ENCODE results near the gene IL17REL. TPM values are rescaled to one million over a fixed set of nuclear protein-coding genes. Genes with fewer than 3 reads are reported as not detected.

Gene IL17REL
- total RNA-seq, 2 donors from 2014 or later = not detected

- H3K4me1 ChIP-seq = peaks cover 77% of the 10 kb centered on the region
- TF ChIP-seq CTCF (IDR thresholded peaks at IDR 0.05) (no peak), POLR2A (IDR thresholded peaks at IDR 0.05) (no peak)
- DNase-seq = peak in 2 of 4 donors; percentile 42 to 49
Measured at GRCh38 chr22:49953680-49954344, 58.8 kb downstream of the IL17REL start.

GRCh38 chr22:49953027-49953679, 59.4 kb downstream of the IL17REL start:
- Histone ChIP-seq H3K27ac (peak overlapping the region; percentile 99 to 100 (median 100)), H3K4me1 (peaks cover 82% of the 10 kb centered on the region), H3K4me3 (no peak overlapping the region), H3K9me3 (no peaks in the 10 kb centered on the region), H3K27me3 (no peaks in the 10 kb centered on the region), H3K36me3 (replicated peaks in 1 of 2; ENCODE audit: insufficient read depth in 1 of 2, low read depth in 2 of 2) (no peaks in the 10 kb centered on the region)
- DNase-seq (peak; percentile 89 to 96 (median 94)), ATAC-seq (peak; percentile 28)
- TF ChIP-seq CTCF (IDR thresholded peaks at IDR 0.05) = peak in 4 of 7 experiments; percentile 36 to 60 (median 48)
- peak; percentile 43 to 76 (median 58) for TF ChIP-seq POLR2A (IDR thresholded peaks at IDR 0.05)
- intact Hi-C loops (cut with DNase I) = no loop called here
- WGBS, 2 donors = 31 to 38% methylated on average over 10 to 20 of the region's 20 CpGs

More at GRCh38 chr22:49953680-49954344, 58.8 kb downstream of the IL17REL start:
- WGBS, 2 donors = 43 to 59% methylated on average over 11 to 18 of the region's 18 CpGs
- H3K27ac ChIP-seq = peak overlapping the region; percentile 99 to 100 (median 100)
- no peaks in the 10 kb centered on the region for H3K27me3 ChIP-seq
- no peak for ATAC-seq
- H3K36me3 ChIP-seq (replicated peaks in 1 of 2; ENCODE audit: insufficient read depth in 1 of 2, low read depth in 2 of 2) = no peaks in the 10 kb centered on the region
- no peaks in the 10 kb centered on the region for H3K9me3 ChIP-seq
- H3K4me3 ChIP-seq = no peak overlapping the region
- intact Hi-C loops (cut with DNase I) = no loop called here

- no peak for TF ChIP-seq CTCF (IDR thresholded peaks at IDR 0.05)
- TF ChIP-seq POLR2A (IDR thresholded peaks at IDR 0.05) = no peak
- Histone ChIP-seq H3K27me3 (no peaks in the 10 kb centered on the region), H3K9me3 (no peaks in the 10 kb centered on the region), H3K4me3 (no peak overlapping the region), H3K36me3 (replicated peaks in 1 of 2; ENCODE audit: insufficient read depth in 1 of 2, low read depth in 2 of 2) (no peaks in the 10 kb centered on the region), H3K4me1 (peaks cover 91% of the 10 kb centered on the region), H3K27ac (peak overlapping the region; percentile 99 to 100 (median 100))
- WGBS, 2 donors = 46 to 66% methylated on average over 10 to 24 of the region's 24 CpGs
- DNase-seq (peak in 1 of 4 donors; percentile 62), ATAC-seq (no peak)
- intact Hi-C loops (cut with DNase I) = no loop called here
Measured at GRCh38 chr22:49951986-49952896, 60.3 kb downstream of the IL17REL start.

GRCh38 chr22:49951678-49951985, 60.9 kb downstream of the IL17REL start:
- DNase-seq (peak in 2 of 4 donors; percentile 57 to 66), ATAC-seq (no peak)
- intact Hi-C loops (cut with DNase I) = no loop called here
- Histone ChIP-seq H3K4me3 (no peak overlapping the region), H3K27ac (peak overlapping the region; percentile 99 to 100 (median 100)), H3K27me3 (no peaks in the 10 kb centered on the region), H3K4me1 (peaks cover 98% of the 10 kb centered on the region), H3K9me3 (no peaks in the 10 kb centered on the region), H3K36me3 (replicated peaks in 1 of 2; ENCODE audit: insufficient read depth in 1 of 2, low read depth in 2 of 2) (no peaks in the 10 kb centered on the region)
- TF ChIP-seq CTCF (IDR thresholded peaks at IDR 0.05) = no peak
- TF ChIP-seq POLR2A (IDR thresholded peaks at IDR 0.05) = no peak
- 34% methylated on average over 4 of the region's 4 CpGs; no CpG with 5 or more reads in 1 of the 2 donors for WGBS, 2 donors

Data from body of pancreas (tissue), 4 donors.